MM.1S (cell line): Measurements from ENCODE around the gene PRSS21.

Experiments used
- DNase-seq: peaks from one replicate; pipeline ENCODE4 v3.0.0-alpha.2; 2015
- H2AFZ ChIP-seq: fragments of 300-600 bp; sonication (generic); 2 replicates; pipeline ENCODE4 v1.6.0; 2016; ENCODE audit warnings: antibody characterized with exemption, low read length
- H3F3A ChIP-seq: fragments of 300-600 bp; sonication (generic); 2 replicates; pipeline ENCODE4 v1.6.1; 2016; ENCODE audit warnings: mild to moderate bottlenecking, antibody characterized with exemption, low read length, moderate library complexity, mixed read lengths; ENCODE audit not compliant: insufficient read depth
- H3K27ac ChIP-seq: fragments of 300-600 bp; sonication (generic); 2 replicates; pipeline ENCODE4 v1.5.1; 2016; ENCODE audit warnings: mild to moderate bottlenecking, low read length
- H3K27me3 ChIP-seq: fragments of 300-600 bp; sonication (generic); replicated peaks from 2 replicates; pipeline ENCODE4 v1.6.0; 2016; ENCODE audit warnings: low read length; ENCODE audit not compliant: insufficient read depth
- H3K36me3 ChIP-seq: fragments of 300-600 bp; sonication (generic); replicated peaks from 2 replicates; pipeline ENCODE4 v1.6.1; 2016; ENCODE audit warnings: mild to moderate bottlenecking, low read length, mixed read lengths; ENCODE audit not compliant: insufficient read depth
- H3K4me1 ChIP-seq: fragments of 300-600 bp; sonication (generic); 2 replicates; pipeline ENCODE4 v1.6.1; 2016; ENCODE audit warnings: low read length, mixed read lengths
- H3K4me2 ChIP-seq: fragments of 300-600 bp; sonication (generic); 2 replicates; pipeline ENCODE4 v1.6.0; 2016; ENCODE audit warnings: low read depth, low read length
- H3K4me3 ChIP-seq: fragments of 300-600 bp; sonication (generic); 2 replicates; pipeline ENCODE4 v1.5.1; 2016; ENCODE audit warnings: low read length, mixed read lengths
- H3K79me2 ChIP-seq: fragments of 300-600 bp; sonication (generic); 2 replicates; pipeline ENCODE4 v1.6.1; 2016; ENCODE audit warnings: mixed run types, low read length, mixed read lengths
- H3K9ac ChIP-seq: fragments of 300-600 bp; sonication (generic); 2 replicates; pipeline ENCODE4 v1.6.1; 2016; ENCODE audit warnings: low read length, mixed read lengths
- H3K9me2 ChIP-seq: fragments of 300-600 bp; sonication (generic); replicated peaks from 2 replicates; pipeline ENCODE4 v1.6.1; 2016; ENCODE audit warnings: mild to moderate bottlenecking, low read length, mixed read lengths; ENCODE audit not compliant: insufficient read depth
- H3K9me3 ChIP-seq: fragments of 300-600 bp; sonication (generic); replicated peaks from 2 replicates; pipeline ENCODE4 v1.6.1; 2016; ENCODE audit warnings: mild to moderate bottlenecking, low read length, mixed read lengths; ENCODE audit not compliant: insufficient read depth
- H4K20me1 ChIP-seq: fragments of 300-600 bp; sonication (generic); 2 replicates; pipeline ENCODE4 v1.6.1; 2016; ENCODE audit warnings: mild to moderate bottlenecking, low read length, moderate library complexity, mixed read lengths; ENCODE audit not compliant: insufficient read depth
- CTCF ChIP-seq: fragments of 300-600 bp; sonication (generic); IDR thresholded peaks from 2 replicates; pipeline ENCODE4 v1.5.1; 2016; ENCODE audit warnings: antibody characterized with exemption, low read length, mixed read lengths
- EZH2 ChIP-seq: fragments of 300-600 bp; sonication (generic); optimal IDR thresholded peaks from 2 replicates; pipeline ENCODE3; 2017; ENCODE audit warnings: low read depth, mild to moderate bottlenecking, antibody characterized with exemption, low read length, mixed read lengths
- EZH2phosphoT487 ChIP-seq: fragments of 300-600 bp; sonication (generic); IDR thresholded peaks from 2 replicates; pipeline ENCODE4 v1.6.1; 2018; ENCODE audit warnings: antibody characterized with exemption, low read length

Gene PRSS21

GRCh38 chr16:2799205-2799858 lies 17.7 kb upstream of the PRSS21 start:
- no peak overlapping the region for H3K9ac ChIP-seq
- peaks cover 49% of the 10 kb centered on the region for H3K27me3 ChIP-seq
- no peak overlapping the region for H3K4me2 ChIP-seq
- no peaks in the 10 kb centered on the region for H3K36me3 ChIP-seq
- no peaks in the 10 kb centered on the region for H3K9me2 ChIP-seq
- no peak overlapping the region for H3K4me3 ChIP-seq
- H3F3A ChIP-seq, result no peaks in the 10 kb centered on the region
- no peaks in the 10 kb centered on the region for H4K20me1 ChIP-seq
- no peak overlapping the region for H3K27ac ChIP-seq
- H3K4me1 ChIP-seq, result peaks cover 6% of the 10 kb centered on the region; the same call in 1 of the 2 replicates
- no peak overlapping the region for H2AFZ ChIP-seq
- H3K79me2 ChIP-seq, result no peaks in the 10 kb centered on the region
- DNase-seq, result no peak
- TF ChIP-seq EZH2phosphoT487 (no peak), CTCF (no peak), EZH2 (no peak)
- no peaks in the 10 kb centered on the region for H3K9me3 ChIP-seq

- no peak overlapping the region for H3K27ac ChIP-seq
- no peaks in the 10 kb centered on the region for H3K36me3 ChIP-seq
- H3K4me2 ChIP-seq, result no peak overlapping the region
- no peaks in the 10 kb centered on the region for H3K79me2 ChIP-seq
- H2AFZ ChIP-seq, result no peak overlapping the region
- no peaks in the 10 kb centered on the region for H4K20me1 ChIP-seq
- H3K9me3 ChIP-seq, result no peaks in the 10 kb centered on the region
- no peak for DNase-seq
- H3F3A ChIP-seq, result no peaks in the 10 kb centered on the region
- peaks cover 6% of the 10 kb centered on the region; the same call in 1 of the 2 replicates for H3K4me1 ChIP-seq
- peaks cover 53% of the 10 kb centered on the region for H3K27me3 ChIP-seq
- H3K9ac ChIP-seq, result no peak overlapping the region
- H3K9me2 ChIP-seq, result no peaks in the 10 kb centered on the region
- no peak for TF ChIP-seq EZH2
- TF ChIP-seq EZH2phosphoT487, result no peak
- H3K4me3 ChIP-seq, result no peak overlapping the region
These were observed 17.2 kb upstream of the PRSS21 start for GRCh38 chr16:2799859-2800226.

- H3K9me2 ChIP-seq, result no peaks in the 10 kb centered on the region
- H3K4me2 ChIP-seq, result no peak overlapping the region
- no peak for TF ChIP-seq EZH2phosphoT487
- TF ChIP-seq EZH2, result no peak
- no peak for TF ChIP-seq CTCF
- H3F3A ChIP-seq, result no peaks in the 10 kb centered on the region
- no peaks in the 10 kb centered on the region for H3K4me1 ChIP-seq
- no peaks in the 10 kb centered on the region for H3K36me3 ChIP-seq
- no peak overlapping the region for H3K27ac ChIP-seq
- no peaks in the 10 kb centered on the region for H3K9me3 ChIP-seq
- peaks cover 81% of the 10 kb centered on the region for H3K27me3 ChIP-seq
- H4K20me1 ChIP-seq, result no peaks in the 10 kb centered on the region
- DNase-seq, result no peak
- H3K79me2 ChIP-seq, result no peaks in the 10 kb centered on the region
- no peak overlapping the region for H2AFZ ChIP-seq
- no peak overlapping the region for H3K9ac ChIP-seq
- H3K4me3 ChIP-seq, result no peak overlapping the region
These were observed 13.4 kb upstream of the PRSS21 start for GRCh38 chr16:2803545-2804195.

GRCh38 chr16:2804728-2805127 lies 12.3 kb upstream of the PRSS21 start:
- no peak overlapping the region for H2AFZ ChIP-seq
- H3K4me1 ChIP-seq, result no peaks in the 10 kb centered on the region
- no peaks in the 10 kb centered on the region for H3K36me3 ChIP-seq
- H3K9me2 ChIP-seq, result no peaks in the 10 kb centered on the region
- no peaks in the 10 kb centered on the region for H3K79me2 ChIP-seq
- no peaks in the 10 kb centered on the region for H3K9me3 ChIP-seq
- peaks cover 83% of the 10 kb centered on the region for H3K27me3 ChIP-seq
- no peak overlapping the region for H3K4me2 ChIP-seq
- H3K27ac ChIP-seq, result no peak overlapping the region
- no peak overlapping the region for H3K9ac ChIP-seq
- no peaks in the 10 kb centered on the region for H4K20me1 ChIP-seq
- DNase-seq, result no peak
- H3K4me3 ChIP-seq, result no peak overlapping the region
- no peak for TF ChIP-seq EZH2
- no peak for TF ChIP-seq CTCF
- TF ChIP-seq EZH2phosphoT487, result no peak
- no peaks in the 10 kb centered on the region for H3F3A ChIP-seq
